GM18907 (cell line): ENCODE measurements around the gene NADK.

Experiments
- ATAC-seq: cut with Tn5 transposase; IDR thresholded peaks from one replicate; pipeline ENCODE4 v1.9.1; 2021; ENCODE audit warnings: mild to moderate bottlenecking, moderate library complexity; ENCODE audit not compliant: unreplicated experiment

NADK gene

GRCh38 chr1:1777950-1778662, at the start of gene NADK:
TSS of gene NADK (minus strand) at chr1:1778470. CDS start at chr1:1765406, 13,064 bp downstream.
- ATAC-seq: peak; percentile 34

DNA sequence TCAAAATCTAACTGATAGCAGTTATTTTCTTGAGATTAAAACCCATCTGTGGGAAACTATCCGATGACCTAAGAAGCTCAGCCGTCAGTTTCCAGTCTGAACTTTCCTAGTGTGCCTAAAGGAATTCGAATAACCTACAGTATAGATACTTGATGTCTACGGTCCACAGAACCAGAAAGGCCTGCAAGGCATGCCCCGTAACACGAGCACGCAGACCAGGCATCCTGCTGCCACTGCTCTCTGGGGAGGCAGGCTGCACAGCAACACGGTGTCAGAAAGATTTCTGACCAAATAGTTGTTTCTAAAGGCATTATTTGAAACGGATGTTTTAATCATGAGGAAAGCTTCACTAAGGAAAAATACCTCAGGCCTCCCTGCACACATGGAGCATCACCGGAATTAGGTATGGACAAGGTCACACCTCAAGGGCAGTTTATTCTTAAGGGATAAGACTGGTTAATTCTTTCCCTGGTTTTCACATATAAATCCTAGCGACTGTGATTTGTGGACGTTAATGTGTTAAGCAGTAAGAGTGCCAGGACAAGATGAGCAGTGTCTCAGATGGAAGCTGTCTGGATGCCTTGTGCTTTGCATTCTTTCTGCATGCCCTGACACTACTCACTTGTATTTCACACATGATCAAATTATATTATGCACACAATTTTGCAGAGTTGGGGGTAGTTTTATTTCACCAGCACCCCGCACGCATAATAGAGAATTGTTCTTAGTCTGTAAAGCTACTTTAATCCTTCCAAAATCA, 49.0 kb upstream of the NADK start:
- ATAC-seq: no peak

DNA sequence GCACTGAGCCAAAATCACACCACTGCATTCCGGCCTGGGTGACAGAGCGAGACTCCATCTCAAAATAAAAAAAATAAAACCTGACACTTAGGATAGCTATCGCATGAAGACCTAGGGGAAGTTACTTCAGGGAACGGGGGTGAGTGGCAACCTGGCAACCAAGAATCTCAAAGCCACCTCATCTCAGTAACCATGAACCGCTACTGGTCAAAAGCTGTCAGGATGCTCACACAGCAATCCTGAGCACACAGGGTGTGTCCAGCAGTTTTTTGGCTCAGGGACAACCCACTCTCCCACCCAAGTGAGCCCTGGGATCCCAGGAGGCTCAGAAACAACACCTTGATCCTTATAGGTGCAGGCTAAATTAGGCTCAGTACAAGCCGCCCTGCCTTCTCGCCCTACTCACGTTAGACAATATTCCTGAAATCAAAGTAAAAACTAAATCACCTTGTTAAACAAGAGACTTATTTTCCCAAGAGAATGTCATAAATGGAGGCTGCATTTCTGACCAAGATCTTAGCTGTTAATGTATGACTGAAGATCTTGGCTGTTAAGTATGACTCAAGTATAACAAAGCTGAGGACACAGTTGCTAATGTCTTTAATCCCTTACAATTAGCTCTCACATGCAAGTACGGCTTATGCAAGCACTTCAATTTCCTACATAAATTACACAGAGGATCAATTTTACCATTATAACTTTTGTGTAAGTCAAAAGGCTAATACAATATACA, 48.3 kb upstream of the NADK start:
- no peak for ATAC-seq

DNA sequence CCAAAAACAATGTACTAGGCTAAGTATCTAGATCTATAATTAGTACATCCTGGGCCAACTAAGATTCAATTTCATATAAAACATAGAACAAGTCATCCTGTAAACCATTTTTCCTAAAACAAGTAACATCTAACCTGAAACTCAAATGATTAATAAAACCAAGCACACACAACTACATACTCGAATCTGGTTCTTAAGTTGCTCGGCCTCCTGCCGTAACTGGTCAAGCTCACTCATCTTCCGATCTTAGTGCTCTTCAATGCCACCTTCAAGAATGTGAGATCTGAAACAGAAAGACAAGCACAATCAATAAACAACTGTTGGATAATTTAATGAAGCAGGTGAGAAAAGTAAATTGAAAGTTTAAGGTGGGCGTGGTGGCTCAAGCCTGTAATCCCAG, 46.9 kb upstream of the NADK start:
- no peak for ATAC-seq

DNA sequence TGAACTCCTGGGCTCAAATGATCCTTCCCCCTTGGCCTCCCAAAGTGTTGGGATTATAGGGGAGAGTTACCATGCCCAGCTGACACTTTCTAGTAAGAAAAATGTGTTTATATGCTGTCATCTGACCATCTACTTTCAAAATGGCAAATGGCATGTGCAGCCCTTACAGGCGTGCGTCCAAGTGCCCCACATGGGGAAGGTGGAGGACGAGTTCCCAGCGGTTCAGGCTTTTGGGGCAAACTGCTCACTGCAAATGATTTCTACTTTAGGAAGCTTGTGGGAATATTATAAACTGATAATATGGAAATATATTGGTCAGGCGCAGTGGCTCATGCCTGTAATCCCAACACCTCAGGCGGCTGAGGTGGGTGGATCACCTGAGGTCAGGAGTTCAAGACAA, 41.5 kb upstream of the NADK start:
- ATAC-seq: no peak

DNA sequence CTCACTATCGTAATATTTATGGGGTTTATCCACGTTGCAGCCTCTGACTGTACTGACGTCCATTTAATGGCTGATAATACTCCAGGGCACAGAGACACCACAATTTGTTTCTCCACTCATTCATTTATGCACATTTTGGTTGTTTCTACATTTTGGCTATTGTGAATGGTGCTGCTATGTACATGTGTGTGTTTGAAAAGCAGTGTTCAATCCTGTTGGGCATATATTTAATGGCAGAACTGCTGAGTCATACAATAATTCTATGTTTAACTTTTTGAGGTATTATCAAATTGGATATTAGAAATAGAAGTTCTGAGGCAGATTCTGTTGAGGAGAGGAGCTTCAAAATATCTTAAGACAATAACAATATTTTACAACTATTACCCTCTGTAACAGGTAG, 39.0 kb upstream of the NADK start:
- ATAC-seq: no peak

DNA sequence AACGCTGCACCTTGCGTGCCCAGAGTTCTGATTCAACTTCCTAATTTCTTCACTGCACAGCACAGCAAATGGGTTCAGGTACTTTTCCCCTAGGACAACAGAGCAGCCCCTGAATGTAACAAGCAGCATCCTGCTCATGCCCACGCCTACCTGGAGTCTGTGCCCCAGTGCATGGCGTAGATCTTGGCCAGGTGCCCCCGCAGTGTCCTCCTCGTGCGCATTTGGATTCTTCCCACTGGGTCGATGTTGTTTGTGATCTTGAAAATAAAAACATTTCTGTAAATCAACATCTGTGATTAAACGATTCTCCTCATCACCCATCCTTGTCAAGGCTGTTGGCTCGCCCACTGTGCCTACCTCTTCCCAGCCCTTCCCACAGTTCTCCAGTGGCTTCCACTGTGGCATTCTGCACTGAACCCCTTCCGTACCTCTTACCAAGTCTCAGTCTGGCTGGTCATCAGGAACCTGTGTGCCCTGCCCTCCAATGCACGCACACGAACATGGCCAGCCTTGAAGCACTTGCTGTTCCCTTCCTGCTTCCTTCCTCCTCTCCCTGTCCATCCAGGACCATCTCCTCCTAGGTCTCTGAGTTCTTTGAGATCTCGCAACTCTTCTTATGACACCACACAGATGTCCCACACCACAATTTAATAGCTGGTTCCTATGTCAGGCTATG, 37.5 kb upstream of the NADK start:
- ATAC-seq: no peak

DNA sequence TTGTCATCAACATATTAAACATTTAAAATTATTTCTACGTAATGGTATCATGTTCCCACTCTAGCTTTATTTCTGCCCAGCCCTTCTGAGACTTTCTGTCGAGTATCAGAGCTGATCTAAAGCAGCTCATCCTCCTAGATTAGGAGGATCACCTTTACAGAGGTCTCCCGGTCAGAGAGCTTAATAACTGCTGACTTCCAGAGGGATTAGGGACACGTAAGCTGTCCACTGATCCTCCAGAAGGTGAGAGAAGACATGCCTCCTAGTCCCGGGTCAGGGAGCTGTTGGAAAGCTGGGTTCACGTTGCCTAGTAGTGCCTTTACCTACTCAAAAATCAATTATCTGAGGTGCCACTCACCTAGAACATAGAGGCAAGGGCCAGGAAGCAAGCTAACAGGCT, 31.2 kb upstream of the NADK start:
- no peak for ATAC-seq

DNA sequence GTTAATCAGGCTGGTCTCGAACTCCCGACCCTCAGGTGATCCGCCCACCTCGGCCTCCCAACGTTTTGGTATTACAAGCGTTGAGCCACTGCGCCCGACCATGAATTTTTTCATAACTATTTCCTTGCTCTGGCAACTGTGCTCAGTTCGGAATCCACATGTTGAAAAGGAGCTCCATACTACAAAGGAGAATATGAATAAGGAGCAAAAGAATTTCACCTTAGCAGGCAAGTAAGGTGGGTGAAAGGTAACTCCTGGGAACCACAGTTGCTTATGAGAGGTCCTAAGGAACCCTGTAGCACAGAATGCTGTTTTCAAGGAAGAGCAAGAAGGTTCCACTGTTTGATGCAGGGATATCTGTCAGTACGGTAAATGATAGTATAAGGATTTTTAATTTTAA, 29.9 kb upstream of the NADK start:
- no peak for ATAC-seq

GRCh38 chr1:1806890-1807289, 28.6 kb upstream of the NADK start:
- no peak for ATAC-seq

DNA sequence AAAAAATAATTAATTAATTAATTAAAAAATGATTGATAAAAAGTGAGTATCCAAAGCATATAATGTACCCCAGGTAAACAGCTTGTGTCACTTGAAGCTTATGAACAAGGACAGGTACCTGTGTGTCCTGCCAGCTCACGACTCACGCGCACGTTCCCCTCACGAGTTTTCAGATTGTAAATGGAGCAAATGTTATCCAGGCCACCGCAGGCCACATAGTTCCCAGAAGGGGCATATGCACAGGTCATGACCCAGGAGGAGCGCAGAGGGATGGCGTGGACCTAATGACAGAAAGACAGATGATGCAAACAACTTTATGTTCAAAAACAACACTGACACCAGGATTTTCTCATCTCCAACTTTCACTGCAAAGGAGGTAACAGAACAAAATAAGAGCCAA, 26.0 kb upstream of the NADK start:
- no peak for ATAC-seq

GRCh38 chr1:1802871-1803270, 24.6 kb upstream of the NADK start:
- ATAC-seq: no peak

GRCh38 chr1:1799716-1800115, 21.4 kb upstream of the NADK start:
- peak; percentile 71 for ATAC-seq

- ATAC-seq: no peak
Observed at GRCh38 chr1:1797731-1798341, 19.6 kb upstream of the NADK start.

DNA sequence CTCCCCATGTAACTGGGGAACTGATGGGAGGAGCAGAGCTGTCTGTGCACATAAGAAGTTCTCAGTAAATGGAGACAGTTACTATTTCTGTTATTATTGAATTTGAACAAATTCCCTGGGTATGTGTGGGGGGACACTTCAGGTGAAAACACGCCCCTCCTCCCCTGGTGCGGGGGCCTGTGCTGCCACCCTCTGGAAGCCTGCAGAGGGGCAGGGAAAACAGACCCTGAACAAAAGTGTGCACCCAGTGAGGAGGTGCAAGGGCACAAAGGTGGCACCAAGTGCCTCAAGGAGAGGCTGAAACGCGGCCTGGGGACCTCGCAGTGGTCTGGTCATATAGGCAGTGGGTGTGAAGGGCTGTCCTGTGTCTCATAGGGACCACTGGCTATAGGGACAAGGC, 18.2 kb upstream of the NADK start:
- ATAC-seq: no peak

GRCh38 chr1:1794999-1795398, 16.7 kb upstream of the NADK start:
- ATAC-seq: no peak

DNA sequence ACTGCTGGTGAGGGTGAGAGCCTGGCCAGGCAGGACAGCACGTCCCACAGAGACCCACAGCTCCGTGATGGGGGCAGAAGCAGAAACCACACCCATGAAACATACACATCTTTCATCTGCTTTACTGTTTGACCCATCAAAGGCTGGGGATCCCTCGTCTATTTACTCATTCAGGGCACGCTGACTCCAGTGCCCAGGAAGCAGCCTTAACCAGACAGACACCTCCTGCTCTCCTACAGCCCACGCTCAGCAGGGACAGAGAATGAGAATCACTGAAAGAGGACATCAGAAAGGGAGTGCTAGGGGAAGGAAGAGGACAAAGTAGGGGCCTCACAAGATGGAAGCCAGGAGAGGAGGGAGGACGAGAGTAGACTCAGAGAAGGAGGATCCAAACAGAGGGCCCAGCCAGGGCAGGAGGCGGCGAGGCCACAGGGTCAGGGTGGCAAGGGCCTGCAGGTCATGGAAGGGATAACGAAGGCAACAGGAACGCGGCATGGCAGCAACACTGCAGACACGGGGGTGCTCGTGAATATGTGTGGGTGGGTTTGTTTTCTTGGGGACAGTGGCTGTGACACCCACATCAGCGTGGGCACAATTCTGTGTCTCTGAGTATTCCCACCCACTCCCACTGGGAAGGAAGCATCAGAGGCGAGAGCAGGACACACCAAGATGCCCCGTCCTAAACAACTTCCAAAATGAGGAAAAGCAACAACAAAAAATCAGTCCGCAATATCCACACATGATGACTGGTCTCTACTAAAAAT, 15.4 kb upstream of the NADK start:
- no peak for ATAC-seq

DNA sequence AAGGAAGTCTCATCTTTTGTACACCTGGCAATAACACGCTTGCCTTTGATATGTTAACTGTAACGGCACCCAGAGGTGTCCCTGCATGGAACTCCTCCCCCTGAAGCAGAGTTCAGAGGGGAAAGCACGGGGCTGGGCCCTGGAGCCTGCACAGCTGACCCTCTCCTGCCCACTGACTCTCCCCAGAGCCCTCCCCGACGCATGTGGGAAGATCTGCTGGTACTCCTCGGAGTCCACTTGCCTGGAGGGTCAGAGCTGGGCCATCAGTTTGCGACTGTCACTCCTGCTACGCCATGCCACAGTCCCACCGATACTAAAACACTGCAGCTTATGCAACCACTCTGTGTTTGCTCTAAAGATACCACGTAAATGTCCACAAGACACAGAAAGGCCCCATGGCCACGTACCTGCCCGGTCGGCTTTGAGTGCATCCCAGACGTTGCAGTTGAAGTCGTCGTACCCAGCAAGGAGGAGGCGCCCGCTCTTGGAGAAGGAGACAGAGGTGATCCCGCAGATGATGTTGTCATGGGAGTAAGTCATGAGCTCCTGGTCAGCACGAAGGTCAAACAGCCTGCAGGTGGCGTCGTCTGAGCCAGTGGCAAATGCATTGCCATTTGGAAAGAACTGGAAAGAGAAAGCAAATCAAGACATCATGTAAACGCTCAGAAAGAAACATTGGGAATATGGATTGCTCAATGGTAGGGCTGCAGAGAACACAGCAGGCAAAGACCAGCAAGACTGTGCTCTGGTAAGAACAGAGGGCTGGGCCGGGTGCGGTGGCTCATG, 10.6 kb upstream of the NADK start:
- ATAC-seq: no peak

DNA sequence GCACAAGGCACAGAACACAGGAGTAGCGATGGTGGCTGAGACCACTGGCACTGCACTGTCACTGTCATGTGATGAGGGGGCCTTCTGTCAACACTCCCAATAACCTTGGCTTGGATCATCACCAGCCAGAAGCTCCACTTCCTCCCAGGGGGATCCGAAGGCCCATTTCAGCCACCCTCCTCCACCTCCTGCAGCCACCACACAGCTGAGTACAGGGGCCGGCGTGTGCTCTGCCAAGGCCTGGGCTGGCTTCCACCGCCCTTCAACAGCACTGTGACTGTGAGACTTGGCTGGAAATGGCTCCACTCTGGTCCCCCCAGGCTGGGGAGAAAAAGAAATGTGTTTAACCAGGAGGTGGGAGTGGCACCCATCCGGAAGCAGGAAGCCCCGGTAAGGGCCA, 9.9 kb upstream of the NADK start:
- no peak for ATAC-seq
